HG02885 (cell line): ENCODE measurements around the gene MIDN.

Experiments used
- ATAC-seq: cut with Tn5 transposase; IDR thresholded peaks from one replicate; pipeline ENCODE4 v1.9.1; 2021; ENCODE audit warnings: mild to moderate bottlenecking; ENCODE audit not compliant: unreplicated experiment, poor library complexity

MIDN gene

GRCh38 chr19:1220477-1220930, 27.9 kb upstream of the MIDN start:
- ATAC-seq = no peak

- ATAC-seq = no peak
Observed at GRCh38 chr19:1220976-1221903, 27.1 kb upstream of the MIDN start.

GRCh38 chr19:1221904-1222255, 26.5 kb upstream of the MIDN start:
- no peak for ATAC-seq

DNA sequence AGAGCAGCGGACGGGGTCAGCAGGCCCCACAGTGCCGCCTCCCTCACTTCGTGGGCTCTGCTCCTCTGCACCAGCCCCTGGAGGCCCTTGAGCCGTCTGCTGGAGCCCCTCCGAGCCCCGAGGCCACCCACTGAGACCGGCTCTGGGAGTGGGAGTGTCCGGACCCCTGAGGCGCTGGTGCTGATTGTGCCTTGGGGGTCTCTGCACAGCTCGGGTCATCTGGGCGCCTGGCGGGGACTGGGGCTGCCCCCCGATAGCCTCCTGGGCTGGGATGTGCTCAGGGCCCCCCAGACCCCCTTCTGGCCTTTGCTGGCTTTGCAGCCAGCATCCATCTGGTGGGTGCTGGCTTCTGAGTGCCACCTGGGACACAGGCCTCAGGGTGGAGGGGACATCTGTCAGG, 26.0 kb upstream of the MIDN start:
- no peak for ATAC-seq

GRCh38 chr19:1223018-1223855, 25.1 kb upstream of the MIDN start:
- no peak for ATAC-seq

DNA sequence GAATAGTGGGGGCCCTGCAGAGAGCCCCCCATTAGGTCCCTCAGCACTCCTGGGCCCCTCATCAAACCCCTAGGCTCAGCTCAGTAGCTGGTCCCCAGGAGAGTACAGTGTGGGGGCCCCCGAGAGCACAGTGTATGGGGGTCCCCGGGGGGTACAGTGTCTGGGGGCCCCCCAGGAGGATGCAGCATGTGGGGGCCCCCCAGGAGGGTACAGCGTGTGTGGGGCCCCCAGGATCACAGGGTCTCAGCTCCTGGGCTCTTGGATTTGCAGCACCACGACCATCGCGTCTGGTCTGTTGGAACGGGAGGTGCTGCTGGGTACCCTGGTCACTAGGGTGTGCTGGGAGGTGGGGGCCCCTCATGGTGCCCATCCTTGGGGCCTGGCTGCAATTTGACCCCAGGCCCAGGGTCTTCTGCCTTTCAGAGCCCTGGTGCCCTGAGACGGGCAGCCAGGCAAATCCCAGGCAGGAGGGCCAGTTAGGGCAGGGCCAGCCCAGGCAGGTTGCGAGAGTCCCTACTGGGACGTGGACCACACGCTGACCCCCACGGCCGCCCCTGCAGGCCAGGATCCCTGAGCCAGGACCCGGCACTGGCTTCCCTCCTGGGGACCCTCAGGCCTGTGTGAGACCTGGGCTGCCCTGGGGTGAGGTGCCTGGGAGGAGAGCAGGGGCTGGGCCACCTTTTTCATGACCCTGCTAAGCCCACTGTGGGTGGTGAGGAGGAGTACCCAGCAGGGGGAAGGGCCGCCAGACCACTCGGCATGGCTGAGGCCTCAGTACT, 24.1 kb upstream of the MIDN start:
- no peak for ATAC-seq

DNA sequence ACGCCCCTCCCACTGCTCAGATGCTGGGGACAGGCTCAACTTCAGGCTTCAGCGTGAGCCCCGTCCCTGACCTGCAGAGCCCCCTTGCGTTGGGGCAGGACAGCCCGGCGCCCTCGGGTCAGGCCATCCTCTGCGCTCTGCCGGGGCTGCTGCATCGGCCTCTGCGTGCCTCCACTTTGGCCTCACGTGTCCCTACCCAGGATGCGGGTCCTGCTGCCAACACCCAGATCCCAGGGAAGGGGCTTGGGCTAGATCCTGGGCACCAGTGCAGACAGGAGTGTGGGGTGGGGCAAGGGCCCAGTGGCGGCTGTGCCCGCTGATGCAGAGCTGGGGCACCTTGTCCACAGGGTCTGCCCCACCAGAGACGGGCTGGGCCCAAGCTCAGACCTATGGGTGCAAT, 23.5 kb upstream of the MIDN start:
- ATAC-seq = no peak

DNA sequence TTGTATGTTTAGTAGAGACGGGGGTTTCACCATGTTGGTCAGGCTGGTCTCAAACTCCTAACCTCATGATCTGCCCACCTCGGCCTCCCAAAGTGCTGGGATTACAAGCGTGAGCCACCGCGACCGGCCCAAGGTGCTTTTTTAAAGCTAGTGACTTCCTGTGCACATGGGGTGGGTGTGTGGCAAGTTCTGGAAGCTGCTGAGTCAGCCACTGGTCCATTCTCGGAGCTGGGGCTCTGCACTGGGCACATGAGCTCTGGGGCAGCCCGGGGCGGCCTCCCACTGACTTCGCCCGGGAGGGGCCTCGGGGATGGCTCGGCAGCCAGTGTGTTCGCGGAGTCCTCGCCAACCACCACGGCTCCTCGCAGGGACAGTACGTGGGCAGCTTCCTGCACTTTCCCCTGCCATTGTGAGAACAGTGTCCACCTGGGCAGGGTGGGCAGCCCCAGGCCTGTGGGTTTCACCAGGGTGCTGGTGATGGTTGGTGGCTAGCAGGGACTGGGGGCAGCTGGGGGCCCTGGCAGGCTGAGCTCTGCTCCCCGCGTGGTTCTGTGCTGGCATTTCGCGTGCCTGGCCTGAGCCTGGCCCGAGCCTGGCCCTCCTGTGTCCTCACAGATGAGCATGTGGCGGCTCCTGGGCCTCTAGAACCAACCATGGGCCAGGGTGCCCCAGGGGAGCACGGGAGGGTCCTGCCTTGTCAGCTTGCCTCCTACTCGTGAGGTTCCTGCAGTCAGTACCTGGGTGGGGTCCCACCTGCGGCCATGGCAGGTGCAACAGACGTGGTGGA, 22.8 kb upstream of the MIDN start:
- no peak for ATAC-seq

GRCh38 chr19:1226227-1226518, 22.2 kb upstream of the MIDN start:
- no peak for ATAC-seq

DNA sequence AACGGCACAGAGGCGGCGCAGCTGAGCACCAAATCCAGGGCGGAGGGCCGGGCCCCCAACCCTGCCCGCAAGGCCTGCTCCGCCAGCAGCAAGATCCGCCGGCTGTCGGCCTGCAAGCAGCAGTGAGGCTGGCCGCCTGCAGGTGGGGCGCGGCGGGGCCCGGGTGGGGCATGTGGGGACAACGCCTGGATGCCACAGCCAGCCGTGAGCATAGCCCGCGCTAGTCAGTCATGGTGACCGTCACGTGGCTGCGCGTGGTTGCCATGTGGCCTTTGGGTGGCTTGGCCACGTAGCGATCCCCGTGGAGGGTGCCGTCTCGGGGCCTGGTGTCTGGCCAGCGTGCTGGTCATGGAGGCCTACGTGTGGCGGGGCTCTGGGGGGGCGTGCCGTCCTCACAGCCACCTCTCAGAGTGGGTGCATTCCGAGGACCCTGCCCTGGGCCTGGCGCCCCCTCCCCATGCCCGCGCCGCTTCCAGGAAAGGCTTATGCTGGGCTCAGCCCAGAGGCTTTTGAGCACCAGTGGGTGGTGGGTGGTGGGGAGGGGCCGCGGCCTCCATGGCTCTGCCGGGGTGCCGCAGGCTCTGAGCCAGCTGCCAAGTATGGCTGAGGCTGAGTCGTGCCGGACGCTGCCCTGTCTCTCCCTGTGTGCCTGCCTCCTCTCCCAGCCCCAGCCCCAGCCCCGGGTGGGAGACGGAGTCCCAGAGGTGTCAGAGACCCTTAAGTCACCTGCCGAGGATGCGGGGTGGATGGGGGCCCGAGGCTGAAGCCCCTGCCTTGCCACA, 21.7 kb upstream of the MIDN start:
- ATAC-seq = no peak

DNA sequence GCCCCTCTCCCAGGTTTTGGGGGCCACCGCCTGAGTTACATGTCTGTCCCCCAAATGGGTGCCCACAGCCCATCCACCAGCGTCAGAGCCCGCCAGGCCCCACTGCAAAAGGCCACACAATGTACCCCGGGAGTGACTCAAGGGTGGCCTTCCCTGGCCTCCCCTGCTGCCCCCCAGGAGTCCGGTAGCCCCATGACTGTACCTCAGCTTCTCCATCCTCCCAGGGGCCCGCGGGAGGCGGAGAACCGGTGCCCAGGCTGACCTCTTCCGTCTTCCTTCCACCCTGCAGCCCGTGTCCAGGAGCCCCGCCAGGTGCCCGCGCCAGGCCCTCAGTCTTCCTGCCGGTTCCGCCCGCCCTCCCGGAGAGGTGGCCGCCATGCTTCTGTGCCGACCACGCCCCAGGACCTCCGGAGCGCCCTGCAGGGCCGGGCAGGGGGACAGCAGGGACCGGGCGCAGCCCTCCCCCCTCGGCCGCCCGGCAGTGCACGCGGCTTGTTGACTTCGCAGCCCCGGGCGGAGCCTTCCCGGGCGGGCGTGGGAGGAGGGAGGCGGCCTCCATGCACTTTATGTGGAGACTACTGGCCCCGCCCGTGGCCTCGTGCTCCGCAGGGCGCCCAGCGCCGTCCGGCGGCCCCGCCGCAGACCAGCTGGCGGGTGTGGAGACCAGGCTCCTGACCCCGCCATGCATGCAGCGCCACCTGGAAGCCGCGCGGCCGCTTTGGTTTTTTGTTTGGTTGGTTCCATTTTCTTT, 20.9 kb upstream of the MIDN start:
- no peak for ATAC-seq

- no peak for ATAC-seq
Observed at GRCh38 chr19:1228161-1228957, 20.0 kb upstream of the MIDN start.

- ATAC-seq = no peak
Observed at GRCh38 chr19:1229056-1229923, 19.1 kb upstream of the MIDN start.

- no peak for ATAC-seq
Observed at GRCh38 chr19:1229924-1230782, 18.2 kb upstream of the MIDN start.

DNA sequence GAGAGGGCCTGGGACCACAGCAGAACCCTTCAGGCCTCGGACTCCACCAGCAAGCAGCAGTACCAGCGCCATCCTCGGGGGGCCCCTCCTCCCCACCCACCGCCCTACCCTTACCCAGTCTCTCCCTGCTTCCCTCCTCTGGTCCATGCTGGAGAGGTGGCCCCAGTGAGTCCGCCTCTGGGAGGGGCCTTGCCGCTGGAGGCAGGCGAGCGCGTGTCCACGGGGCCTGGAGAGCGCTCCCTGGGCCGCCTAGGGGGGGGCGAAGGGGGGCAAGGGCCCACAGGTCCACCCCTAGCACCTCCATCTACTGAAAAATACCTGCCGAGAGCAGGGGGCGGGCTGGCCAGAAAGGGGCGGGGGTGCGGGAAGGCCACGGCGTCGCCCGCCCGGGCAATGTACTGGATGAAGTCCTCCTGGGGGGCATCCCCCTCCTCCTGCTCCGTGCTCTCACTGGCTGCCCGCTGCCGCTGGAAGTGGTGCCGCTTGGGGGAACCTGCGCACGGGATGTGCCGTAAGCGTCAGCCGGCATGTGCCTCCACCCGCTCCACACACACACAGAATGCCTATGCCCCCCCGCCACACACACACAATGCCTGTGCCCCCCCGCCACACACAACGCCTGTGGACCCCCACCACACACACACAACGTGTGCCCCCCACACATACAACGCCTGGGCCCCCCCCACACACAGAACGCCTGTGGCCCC, 17.4 kb upstream of the MIDN start:
- ATAC-seq = no peak
